NCI-H1436 treated with DMSO at 0.1 percent for 48 hours (cell line): ENCODE results near the gene GTPBP6.
"Not testable (repeated sequence)": the region's sequence is repeated elsewhere in the genome, so short reads cannot be mapped to it uniquely, and the experiment has no call there.

ENCODE experiments used
- DNase-seq: peaks from one replicate; lab custom pipeline; 2025; lab: John Stamatoyannopoulos, UW

Gene GTPBP6

DNA sequence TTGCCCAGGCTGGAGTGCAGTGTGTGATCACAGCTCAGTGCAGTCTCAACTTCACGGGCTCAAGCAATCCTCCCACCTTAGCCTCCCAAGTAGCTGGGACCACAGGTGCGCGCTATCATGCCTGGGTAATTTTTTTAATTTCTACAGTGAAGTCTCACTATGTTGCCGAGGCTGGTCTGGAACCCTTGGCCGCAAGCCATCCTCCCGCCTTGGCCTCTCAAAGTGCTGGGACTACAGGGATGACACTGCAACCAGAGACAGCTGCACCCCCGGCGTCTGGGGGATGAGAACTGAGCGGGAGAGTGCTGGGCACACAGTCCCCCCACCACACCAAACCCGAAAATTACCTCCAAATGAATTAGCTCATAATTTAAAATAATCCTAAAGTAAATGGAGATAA lies 33.1 kb upstream of the GTPBP6 start:
- no peak for DNase-seq

DNA sequence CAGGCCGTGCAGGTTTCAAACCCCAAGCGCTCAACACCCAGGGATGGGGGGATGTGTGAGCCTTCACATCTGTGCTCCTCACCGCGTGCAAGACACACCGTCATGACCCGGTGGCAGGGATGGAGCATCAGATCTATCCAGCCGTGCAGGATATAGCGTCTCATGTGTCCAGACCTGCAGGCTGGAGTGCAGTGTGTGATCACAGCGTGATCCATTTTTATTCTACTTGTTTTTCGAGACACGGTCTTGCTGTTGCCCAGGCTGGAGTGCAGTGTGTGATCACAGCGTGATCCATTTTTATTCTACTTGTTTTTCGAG lies 32.7 kb upstream of the GTPBP6 start:
- DNase-seq, result not testable (repeated sequence)

GRCh38 chrX:350534-351323 lies 32.1 kb upstream of the GTPBP6 start:
- DNase-seq, result no peak

DNA sequence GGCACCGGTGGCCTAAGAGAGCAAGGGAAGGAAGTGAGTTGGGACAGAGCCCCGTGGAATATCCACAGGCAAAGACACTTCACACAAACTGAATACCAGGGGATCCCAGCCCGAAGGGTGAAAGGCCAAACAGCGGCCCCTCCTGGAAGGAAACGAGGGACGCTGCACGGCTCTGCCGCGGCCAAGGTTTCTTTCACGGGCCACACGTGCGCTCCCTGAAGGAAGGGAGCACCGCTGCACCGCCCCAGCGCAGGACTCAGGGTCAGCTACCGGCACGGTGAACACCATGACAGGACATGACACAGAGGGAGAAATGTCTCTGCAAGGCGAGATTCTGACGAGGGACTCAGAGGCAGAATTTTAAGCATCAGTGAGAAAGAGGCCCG lies 31.5 kb upstream of the GTPBP6 start:
- DNase-seq, result no peak

- no peak for DNase-seq
Observed at GRCh38 chrX:349702-350101, 31.1 kb upstream of the GTPBP6 start.

DNA sequence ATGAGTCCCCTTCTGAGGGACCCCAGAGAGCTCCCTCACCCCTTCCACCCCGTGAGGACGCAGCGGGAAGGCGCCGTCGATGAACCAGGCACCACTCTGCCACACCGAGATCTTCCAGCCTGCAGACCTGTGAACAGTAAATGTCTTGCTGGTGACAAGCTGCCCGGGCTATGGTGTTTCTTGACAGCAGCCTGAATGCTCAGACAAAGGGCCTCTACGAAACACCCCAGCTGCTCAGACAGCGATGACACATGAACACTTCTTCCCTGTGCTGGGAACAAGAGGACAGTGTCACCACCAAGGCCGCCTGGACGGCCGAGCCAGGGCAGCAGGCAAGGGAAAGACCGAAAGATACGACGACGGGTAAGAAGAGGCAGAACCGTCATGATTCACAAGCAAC lies 30.6 kb upstream of the GTPBP6 start:
- no peak for DNase-seq

DNA sequence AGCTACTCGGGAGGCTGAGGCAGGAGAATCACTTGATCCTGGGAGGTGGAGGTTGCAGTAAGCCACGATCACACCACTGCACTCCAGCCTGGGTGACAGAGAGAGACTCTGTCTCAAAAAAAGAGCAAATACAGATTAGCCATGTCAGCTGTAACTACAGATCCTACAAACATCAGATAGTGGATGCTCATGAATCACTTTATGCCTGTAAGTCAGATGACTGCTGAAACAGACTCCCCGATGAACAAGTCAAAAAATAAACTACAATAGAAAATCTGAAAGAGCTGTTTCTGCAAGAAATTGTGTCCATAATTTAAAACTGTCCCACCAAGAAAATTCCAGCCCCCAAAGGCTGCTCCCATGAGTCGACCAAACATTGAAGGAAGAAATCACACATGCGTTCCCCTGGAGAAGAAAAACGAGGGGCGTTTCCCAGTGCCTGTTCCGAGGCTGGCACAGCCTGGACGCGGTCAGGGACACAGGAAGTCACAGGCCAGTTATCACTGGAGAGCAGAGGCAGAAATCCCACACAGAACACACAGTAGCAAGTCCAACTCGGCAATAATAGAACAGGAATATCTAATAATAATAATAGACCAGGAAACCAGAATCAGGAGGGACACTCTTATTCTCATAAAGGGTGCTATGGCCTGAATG lies 30.0 kb upstream of the GTPBP6 start:
- no peak for DNase-seq

DNA sequence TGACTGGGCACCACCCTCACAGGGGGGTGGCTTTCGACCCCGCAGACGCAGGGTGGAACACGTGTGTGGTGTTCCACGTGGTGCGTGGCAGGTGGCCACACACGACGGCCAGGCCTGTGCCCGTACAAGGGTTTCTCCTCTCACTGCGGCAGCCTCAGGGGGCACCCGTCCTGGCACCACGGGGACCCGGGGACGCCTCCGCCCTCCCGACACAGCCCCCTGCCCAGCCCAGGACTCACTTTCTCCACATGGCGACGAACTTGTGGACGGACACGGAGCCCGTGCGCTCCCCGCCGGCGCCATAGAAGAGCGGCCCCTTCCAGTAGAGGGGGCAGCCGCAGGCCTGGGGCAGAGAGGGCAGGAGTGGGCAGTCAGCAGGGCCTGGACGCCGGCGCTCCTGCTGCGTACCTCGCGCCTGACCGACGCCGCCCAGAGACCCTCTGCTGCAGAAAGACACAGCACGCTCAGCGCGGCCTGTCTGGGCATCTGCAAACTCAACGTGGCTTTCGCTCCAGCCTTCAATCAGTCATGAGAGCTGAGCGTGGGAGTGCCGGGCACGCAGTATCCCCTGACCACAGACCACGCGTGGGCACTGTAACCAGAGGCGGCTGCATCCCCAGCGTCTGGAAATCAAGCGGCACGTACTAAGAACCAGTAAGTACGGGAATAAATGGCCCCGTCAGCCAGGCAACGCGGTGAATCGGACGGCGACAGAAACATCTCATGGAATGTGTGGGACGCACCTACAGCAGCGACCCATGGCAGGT lies 28.9 kb upstream of the GTPBP6 start:
- no peak for DNase-seq

- no peak for DNase-seq
Observed at GRCh38 chrX:346034-346813, 27.6 kb upstream of the GTPBP6 start.

DNA sequence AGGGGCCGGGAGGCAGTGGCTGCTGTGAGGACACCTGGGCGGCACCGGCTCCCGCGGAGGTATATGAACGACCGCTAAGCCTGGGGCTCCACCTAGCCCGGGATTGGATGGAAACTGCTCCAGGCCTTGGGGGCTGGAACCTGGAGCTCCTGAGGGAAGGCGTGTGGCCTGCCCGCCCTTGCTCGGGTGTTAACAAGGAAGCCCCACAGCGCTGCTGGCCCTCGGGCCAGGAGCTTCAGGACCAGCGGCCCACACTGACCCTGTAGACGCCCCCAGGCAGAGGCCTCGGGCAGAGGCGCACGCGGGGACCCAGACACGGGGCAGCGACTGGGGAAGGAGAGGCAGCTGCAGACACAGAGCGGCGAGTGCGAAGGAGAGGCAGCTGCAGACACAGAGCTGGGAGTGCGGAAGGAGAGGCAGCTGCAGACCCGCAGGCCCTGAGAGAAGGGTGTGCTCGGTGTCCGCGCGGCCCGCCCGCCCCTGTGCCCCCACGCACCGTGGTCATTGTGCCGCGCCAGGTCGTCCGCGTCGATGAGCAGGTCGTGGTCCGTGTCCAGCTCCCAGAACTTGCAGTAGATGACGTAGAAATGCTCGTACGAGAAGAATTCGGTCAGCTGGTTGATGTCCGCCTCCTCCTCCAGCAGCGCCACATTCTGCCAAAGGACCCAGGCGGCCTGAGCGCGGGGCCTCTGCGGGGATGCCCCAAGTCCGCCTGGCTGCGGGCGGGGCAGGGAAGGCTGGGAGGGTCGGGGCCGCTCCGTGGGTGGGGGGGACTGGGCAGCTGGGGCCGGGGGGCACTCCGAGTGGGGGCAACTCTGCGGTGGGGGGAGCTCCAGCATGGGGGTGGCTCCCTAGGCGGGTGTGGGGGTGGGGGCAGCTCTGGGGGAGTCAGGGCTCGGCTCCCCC lies 26.7 kb upstream of the GTPBP6 start:
- no peak for DNase-seq

DNA sequence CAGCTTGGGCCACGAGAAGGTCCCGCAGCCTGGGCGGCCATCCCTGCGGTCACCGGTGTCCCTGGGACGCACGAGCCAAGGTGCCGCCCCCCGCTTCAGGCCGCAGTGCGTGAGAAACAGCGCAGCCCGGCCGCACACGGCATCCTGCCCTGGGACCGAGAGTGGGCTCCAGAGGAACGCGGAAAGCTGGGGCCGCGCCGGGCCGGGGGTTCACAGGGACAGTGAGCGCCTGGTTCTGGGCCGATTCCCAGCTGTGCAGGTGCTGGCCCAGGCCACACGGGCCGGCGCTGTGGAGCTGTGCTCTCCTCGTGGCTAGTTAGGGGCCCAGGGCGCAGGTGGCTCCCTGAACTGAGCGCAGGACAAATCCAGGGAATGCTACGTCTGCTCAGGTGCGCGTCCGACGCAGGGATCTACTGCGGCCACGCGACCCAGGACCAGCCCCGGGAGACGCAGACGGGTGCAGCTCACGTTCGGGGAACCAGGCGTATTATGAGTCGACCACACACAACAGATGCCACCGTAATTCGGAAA lies 25.8 kb upstream of the GTPBP6 start:
- DNase-seq, result no peak

DNA sequence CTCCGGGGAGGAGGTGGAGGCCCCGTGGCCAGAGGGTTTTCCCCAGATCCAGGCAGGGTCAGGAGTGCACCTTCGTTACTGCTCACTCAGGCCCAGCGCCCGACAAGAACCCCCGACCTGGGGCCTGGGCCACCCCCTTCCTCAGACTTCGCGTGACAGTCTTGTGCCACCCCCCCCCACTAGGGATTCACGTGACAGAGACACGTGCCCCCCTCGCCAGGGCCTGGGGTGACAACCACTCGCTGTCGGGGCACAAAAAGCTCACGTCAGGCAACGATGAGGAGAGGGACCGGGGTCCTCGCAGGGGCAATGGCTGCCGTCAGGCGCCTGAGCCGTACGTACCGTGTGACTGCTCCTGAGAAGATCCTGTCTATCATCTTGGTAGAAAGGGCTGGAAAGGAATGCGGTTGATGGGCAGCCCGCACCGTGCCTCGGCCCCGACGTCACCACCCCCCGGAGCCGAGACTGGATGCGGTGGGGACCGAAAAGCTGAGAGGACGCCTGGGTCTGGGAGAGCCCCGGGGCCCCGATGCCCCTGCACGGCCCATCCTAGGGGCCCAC lies 23.0 kb upstream of the GTPBP6 start:
- DNase-seq, result no peak

DNA sequence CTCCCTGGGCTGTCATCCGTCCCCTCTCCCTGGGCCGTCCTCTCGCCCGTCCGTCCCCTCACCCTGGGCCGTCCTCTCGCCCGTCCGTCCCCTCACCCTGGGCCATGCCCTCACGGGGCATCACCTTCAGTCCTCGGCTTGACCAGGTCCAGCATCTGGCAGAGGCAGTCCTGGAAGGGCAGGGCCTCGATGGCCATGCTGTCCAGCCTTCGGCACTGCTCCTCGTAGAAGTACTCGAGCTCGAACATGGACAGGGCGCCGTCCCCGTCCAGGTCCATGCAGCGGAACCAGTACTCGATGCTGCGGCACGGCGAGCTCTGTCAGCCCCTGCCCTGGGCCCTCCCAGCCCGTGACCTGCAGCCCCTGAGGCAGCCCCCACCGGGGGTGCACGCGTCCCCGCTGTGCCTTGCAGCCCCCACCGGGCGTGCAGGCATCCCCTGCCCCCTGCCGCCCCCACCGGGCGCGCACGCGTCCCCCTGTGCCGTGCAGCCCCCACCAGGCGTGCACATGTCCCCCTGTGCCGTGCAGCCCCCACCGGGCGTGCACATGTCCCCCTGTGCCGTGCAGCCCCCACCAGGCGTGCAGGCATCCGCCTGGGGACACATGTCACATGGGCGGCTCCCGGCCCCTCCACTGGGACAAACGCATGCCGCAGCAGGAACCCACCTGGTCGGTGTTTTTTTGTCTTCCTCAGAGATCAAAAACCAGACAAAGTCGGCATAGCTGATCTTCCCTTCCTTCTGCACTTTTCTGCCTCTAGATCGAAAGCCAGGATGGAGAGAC lies 22.2 kb upstream of the GTPBP6 start:
- no peak for DNase-seq

DNA sequence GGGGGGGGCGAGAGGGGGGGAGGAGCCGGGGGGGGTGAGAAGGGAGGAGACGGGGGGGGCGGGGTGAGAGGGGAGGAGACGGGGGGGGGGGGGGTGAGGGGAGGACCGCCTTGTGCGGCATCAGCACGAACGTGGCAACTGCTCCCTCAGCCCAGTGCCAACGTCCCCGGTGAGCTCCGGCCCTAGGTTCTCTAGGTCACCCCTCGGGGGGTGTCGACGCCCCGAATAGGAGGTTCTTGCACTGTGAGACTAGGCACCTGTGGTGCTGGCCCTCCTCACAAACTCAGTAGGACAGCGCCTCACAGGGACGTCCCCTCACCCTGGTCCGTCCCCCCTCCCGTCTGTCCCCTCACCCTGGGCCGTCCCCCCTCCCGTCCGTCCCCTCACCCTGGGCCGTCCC lies 21.5 kb upstream of the GTPBP6 start:
- no peak for DNase-seq

GRCh38 chrX:338836-339400 lies 20.3 kb upstream of the GTPBP6 start:
- DNase-seq, result no peak

GRCh38 chrX:338281-338835 lies 19.8 kb upstream of the GTPBP6 start:
- DNase-seq, result no peak

GRCh38 chrX:337331-337831 lies 18.8 kb upstream of the GTPBP6 start:
- DNase-seq, result no peak

DNA sequence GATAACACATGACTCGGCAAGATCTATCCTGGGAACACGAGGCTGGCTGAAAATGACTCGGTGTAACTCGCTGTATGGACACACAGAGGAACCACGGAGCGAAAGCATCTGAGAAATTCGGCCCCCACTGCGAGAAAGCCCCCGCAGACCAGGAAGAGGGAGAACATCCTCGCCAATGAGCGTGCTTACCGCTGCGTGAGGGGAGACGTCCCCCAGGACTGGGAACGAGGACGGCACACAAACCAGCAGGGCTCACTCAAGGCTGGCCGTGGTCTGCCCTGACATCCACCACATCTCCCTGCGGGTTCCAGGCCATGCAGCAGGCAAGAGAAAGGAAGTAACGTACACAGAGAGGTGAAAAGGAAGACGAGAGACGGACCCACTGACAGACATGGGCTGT lies 17.6 kb upstream of the GTPBP6 start:
- DNase-seq, result no peak

- no peak for DNase-seq
Observed at GRCh38 chrX:335758-336155, 17.2 kb upstream of the GTPBP6 start.
